D341Med (cell line): ENCODE results near the gene TSPAN4.

Experiments
- DNase-seq: peaks from one replicate; pipeline ENCODE4 v3.0.0; 2012; ENCODE audit warnings: low spot score

The TSPAN4 gene

GRCh38 chr11:865462-866430 is 23.1 kb downstream of the TSPAN4 start:
- DNase-seq, result no peak

- DNase-seq, result no peak
Measured at GRCh38 chr11:866481-866880, 23.8 kb downstream of the TSPAN4 start.

- no peak for DNase-seq
Measured at GRCh38 chr11:867856-868358, 25.3 kb downstream of the TSPAN4 start.

GRCh38 chr11:868394-868793 is 25.7 kb downstream of the TSPAN4 start:
- no peak for DNase-seq

GRCh38 chr11:868802-869201 is 26.1 kb downstream of the TSPAN4 start:
- no peak for DNase-seq

GRCh38 chr11:869399-870126 is 26.9 kb downstream of the TSPAN4 start:
- DNase-seq, result no peak

GRCh38 chr11:870127-870413 is 27.4 kb downstream of the TSPAN4 start:
- no peak for DNase-seq

- DNase-seq, result no peak
Measured at GRCh38 chr11:870418-870817, 27.8 kb downstream of the TSPAN4 start.

- DNase-seq, result no peak
Measured at GRCh38 chr11:871472-871871, 28.8 kb downstream of the TSPAN4 start.

- no peak for DNase-seq
Measured at GRCh38 chr11:872799-873198, 30.1 kb downstream of the TSPAN4 start.

- no peak for DNase-seq
Measured at GRCh38 chr11:873706-874105, 31.1 kb downstream of the TSPAN4 start.

GRCh38 chr11:875203-875602 is 32.6 kb downstream of the TSPAN4 start:
- no peak for DNase-seq

- DNase-seq, result no peak
Measured at GRCh38 chr11:875769-876301, 33.2 kb downstream of the TSPAN4 start.

GRCh38 chr11:876545-876944 is 33.9 kb downstream of the TSPAN4 start:
- DNase-seq, result no peak

- DNase-seq, result no peak
Measured at GRCh38 chr11:877565-877964, 34.9 kb downstream of the TSPAN4 start.

GRCh38 chr11:880447-880846 is 37.8 kb downstream of the TSPAN4 start:
- DNase-seq, result no peak

- DNase-seq, result no peak
Measured at GRCh38 chr11:882596-882995, 39.9 kb downstream of the TSPAN4 start.

- DNase-seq, result no peak
Measured at GRCh38 chr11:883527-883926, 40.9 kb downstream of the TSPAN4 start.

- no peak for DNase-seq
Measured at GRCh38 chr11:884578-885070, 42.0 kb downstream of the TSPAN4 start.

GRCh38 chr11:886568-886967 is 43.9 kb downstream of the TSPAN4 start:
- no peak for DNase-seq

- DNase-seq, result no peak
Measured at GRCh38 chr11:887589-887988, 44.9 kb downstream of the TSPAN4 start.

GRCh38 chr11:888310-889212 is 45.9 kb downstream of the TSPAN4 start:
- peak; percentile 86 for DNase-seq
